HG03039 (cell line): ENCODE results near the gene PROZ.
A peak's percentile ranks its signal among the peaks of the same experiment; 100 is the strongest.

Source experiments
- ATAC-seq: cut with Tn5 transposase; IDR thresholded peaks from one replicate; pipeline ENCODE4 v1.9.1; 2021; ENCODE audit warnings: mild to moderate bottlenecking, moderate library complexity; ENCODE audit not compliant: unreplicated experiment

The PROZ gene

DNA sequence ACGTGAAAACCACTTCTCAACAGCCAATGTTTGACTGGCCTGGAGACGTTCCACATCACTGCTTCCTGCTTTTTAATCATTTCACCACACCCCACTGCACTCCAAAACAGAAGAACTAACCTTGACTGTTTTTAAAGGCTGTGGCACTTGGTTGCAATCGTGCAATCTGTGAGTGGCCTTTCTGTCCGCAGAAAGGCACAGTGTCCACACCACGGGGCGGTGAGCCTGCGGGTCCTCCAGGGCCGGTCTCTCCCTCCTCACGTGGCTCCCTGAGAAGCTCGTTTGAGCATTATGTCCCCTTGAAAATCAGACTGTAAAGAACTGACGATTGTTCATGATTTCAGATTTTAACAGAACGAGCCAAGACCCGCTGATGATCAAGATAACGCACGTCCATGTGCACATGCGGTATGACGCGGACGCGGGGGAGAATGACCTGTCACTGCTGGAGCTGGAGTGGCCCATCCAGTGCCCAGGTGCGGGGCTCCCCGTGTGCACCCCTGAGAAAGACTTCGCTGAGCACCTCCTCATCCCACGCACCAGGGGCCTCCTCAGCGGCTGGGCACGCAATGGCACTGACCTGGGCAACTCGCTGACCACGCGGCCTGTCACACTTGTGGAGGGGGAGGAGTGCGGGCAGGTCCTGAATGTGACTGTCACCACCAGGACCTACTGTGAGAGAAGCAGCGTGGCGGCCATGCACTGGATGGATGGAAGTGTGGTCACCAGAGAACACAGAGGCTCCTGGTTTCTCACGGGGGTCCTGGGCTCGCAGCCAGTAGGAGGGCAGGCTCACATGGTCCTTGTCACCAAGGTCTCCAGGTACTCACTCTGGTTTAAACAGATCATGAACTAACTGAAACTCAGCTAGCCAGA is 13.0 kb downstream of the PROZ start:
- ATAC-seq, result no peak

DNA sequence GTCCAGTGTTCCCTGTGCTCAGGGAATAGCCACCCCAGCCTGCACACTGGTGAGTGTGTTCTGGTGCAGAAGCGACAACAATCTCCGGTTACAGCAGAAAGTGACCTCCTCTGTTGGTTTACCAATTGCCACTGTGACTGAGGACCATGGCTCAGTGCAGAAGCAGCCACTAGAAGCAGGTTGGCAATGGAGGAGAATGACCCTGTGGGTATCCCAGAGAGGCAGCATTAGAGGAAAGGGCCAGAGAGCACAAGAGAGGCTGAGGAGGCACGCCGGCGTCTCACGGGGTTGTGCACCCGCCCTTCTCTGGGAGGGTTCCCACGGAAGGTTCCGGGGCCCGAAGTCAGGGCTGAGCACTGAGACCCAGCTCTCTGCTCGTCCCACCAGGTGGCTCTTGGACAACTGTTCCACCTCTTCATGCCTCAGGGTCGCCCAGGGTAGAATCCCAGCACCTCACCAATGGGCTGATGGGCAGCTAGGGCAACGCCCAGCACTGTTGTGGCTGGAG is 14.0 kb downstream of the PROZ start:
- no peak for ATAC-seq

DNA sequence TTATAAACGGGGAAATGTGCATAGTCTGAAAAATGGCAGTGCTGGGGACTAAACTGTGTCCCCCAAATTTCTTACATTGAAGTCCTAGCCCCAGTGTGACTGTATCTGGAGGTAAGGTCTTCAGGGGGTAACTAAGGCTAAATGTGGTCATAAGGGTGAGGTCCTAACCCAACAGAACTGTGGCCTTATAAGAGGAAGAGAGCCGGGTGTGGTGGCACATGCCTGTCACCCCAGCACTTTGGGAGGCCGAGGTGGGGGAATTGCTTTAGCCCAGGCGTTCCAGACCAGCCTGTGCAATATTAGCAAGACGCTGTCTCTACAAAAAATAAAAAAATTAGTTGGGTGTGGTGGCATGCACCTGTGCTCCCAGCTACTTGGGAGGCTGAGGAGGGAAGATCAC is 17.8 kb downstream of the PROZ start:
- ATAC-seq, result no peak

DNA sequence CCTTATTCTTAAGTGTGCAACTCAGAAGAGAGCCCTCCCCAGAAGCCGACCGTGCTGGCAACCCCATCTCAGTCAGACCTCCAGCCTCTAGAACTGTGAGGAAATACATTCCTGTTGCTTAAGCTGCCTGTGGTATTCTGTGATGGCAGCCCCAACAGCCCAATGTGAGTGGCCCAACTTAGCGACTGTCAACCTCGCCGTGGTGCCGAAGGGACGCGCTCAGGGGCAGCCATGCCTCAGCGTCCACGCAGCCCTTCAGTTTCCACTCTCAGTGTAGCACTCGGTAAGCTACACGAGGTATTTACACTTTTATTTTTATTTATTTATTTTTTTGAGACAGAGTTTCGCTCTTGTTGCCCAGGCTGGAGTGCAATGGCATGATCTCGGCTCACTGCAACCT is 18.4 kb downstream of the PROZ start:
- no peak for ATAC-seq

DNA sequence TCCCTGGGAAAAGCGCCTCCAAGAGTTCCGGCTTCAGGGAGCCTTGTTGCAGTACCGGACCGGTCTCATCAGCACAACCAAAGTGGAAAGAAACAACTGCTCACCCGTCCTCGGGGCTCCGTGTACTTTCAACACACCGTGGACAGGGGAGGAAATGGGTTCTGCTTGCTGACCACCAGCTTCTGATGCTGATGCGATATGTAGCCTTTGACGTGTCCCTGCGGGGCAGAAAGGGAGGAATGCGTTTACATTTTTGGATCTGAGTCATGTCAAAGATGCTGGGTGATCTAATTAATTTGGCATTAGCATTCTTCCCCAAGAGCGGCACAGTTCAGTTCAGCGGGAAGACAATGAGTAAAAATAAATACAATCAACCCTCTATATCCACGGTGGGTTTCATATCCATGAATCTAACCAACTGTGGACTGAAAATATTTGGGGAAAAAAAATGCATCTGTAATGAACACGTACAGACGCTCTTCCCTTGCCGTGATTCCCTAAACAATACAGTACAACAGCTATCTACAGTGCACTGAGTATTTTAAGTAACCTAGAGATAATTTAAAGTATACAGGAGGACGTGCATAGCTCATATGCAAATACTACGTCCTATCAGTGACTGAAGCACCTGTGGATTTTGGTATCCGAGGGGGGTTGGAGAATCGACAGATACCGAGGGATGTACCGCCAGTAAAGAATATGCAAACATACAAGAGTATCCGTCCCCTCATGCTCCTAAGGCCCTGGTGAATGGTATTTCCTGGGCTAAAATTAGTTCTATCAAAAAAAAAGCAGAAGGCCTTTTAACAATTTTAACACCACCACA is 19.8 kb downstream of the PROZ start:
- no peak for ATAC-seq

DNA sequence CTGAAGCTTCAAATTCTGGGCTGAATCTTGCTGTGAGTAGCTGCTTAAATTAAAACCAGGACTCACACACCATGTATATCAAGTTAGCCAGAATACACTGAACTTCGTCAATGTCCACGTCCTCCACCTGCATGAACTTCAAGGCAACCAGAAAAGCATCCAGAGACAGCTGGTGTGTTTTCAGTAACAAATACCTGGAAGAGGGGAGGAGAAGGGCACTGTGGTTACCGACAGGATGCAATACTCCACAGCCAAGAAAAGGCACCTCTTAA is 20.4 kb downstream of the PROZ start:
- ATAC-seq, result no peak

DNA sequence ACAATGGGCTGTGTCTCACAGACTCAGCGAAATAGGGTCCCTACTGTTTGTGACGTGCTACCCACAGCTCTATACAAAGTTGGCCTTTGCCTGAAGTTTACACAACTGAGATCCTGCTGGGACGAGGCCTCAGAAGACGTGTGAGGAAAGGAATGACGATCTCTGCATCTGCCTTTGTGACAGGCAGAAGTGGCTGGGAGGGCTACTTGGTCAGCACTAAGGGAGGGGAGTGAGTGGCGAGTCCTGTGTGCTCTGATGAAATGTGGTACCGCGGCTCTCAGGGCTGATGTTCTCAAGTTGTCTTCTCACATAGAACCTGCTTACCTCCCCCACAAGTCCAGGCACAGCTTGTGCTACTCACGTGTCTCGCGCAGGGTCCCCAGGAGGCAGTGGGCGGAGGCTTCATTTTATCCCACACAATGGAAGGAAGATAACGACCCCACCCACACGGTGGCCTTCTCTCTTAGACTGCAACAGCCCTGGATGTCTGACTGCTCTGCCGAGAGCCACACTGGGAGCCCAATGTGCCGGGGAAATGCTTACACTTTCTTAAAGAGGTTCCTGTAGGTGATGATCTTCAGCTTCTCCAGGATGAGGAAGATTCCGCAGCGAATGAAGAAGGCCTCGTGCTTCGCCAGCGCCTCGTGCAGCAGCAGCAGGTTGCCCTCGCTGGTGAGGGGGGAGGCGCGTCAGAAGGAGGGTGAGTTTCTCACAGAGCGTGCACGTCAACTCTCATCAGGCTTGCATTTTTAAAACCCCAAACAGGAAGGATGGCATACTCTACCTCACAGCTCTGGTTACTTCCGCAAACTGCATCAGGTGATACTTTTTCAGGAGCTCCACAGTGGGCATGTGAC is 21.2 kb downstream of the PROZ start:
- ATAC-seq, result no peak

DNA sequence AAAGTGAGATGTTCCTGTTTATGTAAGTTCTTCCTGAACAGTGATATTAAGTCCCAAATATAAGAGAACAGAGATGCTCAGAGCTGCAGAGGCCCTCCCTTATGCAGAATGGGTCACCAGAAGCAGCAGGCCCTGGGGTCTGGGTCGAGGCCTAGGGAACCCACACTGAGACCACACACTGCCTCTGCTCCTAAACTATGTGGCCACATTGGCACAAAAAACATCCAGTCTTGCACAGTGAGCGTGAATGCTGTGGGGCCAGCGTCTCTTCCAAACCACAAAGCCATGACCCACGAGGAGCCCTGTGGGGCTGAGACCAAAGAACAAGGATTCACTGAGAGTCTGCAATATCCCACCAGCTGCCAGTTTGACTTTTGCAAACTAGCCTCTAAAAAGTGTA is 23.6 kb downstream of the PROZ start:
- ATAC-seq, result no peak

DNA sequence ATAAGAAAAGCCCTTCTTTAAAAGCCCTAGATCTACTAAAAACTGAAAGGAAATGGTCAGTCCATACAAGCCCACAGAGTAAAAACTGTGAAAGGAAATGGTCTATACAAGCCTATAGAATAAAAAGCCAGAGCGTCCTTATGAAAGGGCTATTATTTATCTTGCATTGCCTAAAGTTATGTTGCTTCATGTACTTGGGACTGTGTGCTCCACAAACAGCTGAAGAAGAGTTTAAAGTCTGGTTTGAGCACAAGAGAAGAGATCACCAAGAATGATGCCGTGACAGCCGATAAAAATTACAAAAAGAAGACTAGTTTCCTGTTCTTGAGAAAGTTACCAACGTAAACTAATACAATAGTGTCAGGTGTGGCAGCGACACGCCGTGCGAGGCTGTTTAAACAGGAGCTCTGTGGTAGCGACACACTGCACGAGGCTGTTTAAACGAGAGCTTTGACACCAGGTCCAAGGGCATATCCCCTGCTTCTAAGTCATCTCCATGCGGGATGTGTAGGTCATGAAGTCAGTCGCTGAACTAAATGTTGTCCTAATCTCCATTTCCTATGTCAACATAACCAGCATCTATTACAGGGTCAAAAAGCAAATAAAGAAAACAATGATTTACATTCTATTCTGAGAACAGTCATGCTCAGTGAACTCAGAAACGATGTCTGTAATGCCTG is 25.1 kb downstream of the PROZ start:
- no peak for ATAC-seq

DNA sequence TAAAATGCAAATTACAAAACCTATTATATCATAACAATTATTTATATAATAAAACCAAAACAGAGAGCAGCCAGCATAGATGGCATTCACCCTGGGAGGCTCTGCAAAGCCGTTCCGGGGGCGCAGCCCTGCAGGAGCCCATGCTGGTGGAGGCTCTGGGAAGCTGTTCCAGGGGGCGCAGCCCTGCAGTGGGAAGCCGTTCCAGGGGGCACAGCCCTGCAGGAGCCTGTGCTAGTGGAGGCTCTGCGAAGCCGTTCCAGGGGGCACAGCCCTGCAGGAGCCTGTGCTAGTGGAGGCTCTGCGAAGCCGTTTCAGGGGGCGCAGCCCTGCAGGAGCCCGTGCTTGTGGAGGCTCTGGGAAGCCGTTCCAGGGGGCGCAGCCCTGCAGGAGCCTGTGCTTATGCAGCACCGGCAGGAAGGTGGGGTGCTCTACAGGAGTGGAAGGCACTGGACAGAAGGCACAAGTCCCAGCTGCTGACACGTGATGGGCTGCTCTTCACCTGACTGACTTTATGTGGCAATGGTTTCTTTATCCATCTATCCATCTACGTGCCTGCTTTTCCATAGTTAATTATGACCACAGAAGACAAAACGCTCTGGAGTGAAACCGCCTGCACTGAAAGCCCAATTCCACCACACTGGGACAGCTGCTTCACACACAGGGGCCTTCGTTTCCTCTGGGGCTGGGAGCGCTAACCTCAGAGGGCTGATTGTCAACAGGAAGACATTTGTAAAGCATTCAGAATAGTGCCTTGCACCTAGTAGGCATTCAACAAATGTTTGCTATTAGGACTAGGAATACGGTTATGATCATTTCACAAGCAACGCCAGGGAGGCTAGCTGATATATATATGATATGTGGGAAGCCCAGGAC is 26.4 kb downstream of the PROZ start:
- no peak for ATAC-seq

DNA sequence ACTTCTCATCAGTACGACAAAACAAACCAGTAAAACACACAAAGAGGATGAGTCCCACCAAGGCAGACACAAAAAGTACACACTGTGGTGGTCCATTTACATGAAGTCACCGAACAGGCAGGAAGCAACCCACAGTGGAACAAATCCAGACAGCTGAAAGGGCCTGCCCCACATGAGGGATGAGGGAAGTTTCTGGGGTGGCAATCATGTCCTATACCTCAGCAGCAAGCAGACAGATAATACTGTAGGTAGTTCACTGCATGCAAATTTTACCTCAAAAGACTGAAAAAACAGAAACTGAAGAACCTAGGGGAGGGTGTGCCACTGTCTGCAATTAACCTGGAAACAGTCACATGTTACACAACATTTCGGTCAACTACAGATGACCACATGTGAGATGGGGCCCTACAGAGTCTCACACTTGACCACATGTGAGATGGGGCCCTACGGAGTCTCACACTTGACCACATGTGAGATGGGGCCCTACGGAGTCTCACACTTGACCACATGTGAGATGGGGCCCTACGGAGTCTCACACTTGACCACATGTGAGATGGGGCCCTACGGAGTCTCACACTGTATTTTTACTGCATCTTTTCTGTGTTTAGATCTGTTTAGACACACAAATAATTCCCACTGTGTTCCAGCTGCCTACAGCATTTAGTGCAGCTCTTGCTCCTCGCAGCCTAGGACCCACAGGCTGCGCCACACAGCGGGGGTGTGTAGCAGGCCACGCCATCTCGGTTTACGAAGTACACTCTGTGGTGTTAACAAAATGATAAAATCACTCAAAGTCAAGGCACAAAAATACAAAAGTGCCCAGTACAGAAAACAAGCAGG is 27.8 kb downstream of the PROZ start:
- ATAC-seq, result peak; percentile 88

DNA sequence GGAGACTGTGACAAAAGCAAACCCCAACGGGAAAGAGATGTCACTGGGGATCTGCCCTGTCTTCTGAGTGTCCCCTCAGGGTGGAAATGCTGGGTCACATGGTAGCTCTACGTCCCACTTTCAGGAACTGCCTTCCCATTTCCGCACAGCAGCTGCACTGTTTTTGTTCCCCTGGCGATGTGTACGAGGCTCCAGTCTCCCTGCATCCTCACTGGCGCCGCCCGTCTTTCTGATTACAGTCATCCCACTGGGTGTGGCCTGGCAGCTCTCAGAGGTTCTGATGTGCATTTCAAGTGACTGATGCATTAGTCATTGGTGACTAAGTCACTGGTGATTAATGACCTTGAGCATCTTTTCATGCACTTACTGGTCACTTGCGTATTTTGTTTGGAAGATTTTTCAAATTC is 28.8 kb downstream of the PROZ start:
- ATAC-seq, result no peak

DNA sequence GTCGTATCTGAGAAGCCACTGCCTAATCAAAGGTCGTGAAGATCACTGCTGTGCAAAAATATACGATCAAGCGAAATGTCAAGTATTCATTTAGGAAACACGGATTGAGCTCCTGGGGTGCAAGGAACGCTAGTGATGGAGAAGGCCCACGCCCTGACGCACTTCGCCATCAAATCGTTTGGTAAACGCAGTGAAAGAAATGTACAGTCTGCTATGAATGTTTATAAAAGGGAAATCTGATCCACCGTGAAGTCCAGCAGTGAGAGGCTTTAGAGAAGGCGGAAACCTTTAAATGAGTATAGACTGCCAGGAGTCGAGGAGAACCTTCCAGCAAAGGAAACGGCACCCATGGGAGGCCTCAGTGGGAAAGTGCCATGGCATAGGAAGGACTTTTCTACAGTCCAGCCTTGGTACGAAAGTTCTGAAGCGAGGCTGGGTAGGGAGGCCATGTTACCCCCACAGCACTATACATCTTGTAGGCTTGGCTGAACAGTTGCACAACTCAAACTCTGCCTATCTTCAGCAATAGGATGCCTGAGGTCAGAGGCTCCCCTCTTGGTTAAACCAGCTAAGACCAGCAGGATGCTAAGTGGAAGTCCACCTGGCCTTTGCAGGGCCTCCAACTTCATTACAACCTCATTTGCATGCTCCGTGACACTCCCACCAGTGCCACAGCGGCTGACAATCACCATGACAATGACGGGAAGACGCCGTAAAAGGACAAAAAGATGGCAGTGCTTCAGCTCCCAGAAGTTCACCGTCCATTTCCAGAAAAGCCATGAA is 29.6 kb downstream of the PROZ start:
- no peak for ATAC-seq

DNA sequence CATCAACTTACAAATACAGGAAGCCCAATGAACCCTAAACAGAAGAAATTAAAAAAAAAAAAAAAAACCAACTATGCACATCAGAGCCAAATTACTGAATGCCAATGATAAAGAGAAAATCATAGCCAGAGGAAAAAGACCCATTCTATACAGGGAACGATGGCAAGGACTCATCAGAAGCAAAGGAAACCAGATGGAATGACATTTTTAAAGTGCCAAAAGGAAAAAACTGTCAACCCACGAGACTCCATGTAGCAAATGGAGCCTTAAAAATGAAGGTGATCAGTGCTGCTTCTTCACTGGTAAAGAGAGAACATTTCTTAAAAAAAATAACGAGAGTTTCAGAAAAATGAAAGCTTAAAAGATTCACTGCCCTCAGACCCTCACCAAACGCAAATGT is 31.7 kb downstream of the PROZ start:
- no peak for ATAC-seq

DNA sequence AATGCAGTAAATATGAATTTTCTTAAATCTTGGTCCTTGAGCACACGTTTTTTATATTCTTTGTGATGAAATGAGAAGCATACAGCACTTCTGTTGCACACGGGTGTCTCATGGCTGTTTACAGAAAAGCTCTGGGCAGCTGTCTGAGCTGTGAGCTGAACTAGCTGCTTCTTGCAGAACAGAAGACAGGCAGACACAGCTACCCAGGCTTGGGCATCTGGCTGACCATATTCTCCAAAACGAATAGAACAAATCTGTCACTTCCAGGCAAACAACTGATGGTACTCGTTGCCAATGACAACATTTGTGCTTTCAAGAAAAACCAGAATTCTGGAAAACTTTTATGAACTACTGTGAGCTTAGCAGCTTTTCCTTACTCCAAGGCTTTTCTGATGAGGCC is 33.8 kb downstream of the PROZ start:
- ATAC-seq, result no peak

DNA sequence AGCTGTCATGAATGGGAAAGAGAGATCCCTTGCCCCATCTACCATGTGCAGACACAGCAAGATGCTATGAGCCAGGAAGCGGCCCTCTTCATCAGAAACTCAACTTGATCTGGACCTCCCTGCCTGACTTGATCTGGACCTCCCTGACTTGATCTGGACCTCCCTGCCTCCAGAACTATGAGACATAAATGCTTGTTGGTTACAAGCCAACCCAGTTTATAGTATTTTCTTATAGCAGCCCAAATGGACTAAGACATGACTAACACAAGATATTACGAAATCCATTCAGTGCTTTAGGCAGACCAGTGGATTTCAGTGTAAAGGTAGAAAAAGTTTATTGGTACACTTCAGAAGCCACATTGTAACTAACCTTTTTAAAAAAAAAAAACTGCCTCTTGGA is 34.5 kb downstream of the PROZ start:
- ATAC-seq, result no peak

DNA sequence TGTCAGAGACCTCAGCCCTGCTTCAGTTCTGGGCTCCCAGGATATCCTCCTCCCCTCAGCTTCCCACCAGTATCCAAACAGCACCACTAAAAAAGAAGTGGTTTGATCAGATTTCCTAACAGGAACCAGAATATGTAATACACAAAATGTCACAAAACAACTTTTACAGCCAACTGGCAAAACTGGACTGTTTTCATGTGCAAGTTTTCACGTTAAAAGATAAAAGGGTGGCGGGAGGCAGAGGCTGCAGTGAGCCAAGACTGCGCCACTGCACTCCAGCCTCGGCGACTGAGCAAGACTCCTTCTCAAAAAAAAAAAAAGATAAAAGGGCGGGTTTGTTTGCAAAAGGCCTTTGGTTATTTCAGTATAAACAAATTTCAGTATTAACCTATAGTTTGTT is 36.9 kb downstream of the PROZ start:
- no peak for ATAC-seq
